Activated naive CD8-positive, alpha-beta T cell (primary cell): ENCODE measurements around the gene ANOS1.

ENCODE experiments used
- H3K27ac Mint-ChIP-seq: one replicate; pipeline ENCODE4 v1.8.0; 2021; ENCODE audit warnings: mixed read lengths
- H3K27me3 Mint-ChIP-seq: one replicate; pipeline ENCODE4 v1.8.0; 2021; ENCODE audit warnings: mixed read lengths
- H3K36me3 Mint-ChIP-seq: one replicate; pipeline ENCODE4 v1.8.0; 2021; ENCODE audit warnings: mixed read lengths
- H3K4me1 Mint-ChIP-seq: one replicate; pipeline ENCODE4 v1.8.0; 2021; ENCODE audit warnings: low read depth, mixed read lengths
- H3K4me3 Mint-ChIP-seq: one replicate; pipeline ENCODE4 v1.8.0; 2021; ENCODE audit warnings: mild to moderate bottlenecking, mixed read lengths
- H3K9me3 Mint-ChIP-seq: one replicate; pipeline ENCODE4 v1.8.0; 2021; ENCODE audit warnings: low read depth, mixed read lengths

The ANOS1 gene

DNA sequence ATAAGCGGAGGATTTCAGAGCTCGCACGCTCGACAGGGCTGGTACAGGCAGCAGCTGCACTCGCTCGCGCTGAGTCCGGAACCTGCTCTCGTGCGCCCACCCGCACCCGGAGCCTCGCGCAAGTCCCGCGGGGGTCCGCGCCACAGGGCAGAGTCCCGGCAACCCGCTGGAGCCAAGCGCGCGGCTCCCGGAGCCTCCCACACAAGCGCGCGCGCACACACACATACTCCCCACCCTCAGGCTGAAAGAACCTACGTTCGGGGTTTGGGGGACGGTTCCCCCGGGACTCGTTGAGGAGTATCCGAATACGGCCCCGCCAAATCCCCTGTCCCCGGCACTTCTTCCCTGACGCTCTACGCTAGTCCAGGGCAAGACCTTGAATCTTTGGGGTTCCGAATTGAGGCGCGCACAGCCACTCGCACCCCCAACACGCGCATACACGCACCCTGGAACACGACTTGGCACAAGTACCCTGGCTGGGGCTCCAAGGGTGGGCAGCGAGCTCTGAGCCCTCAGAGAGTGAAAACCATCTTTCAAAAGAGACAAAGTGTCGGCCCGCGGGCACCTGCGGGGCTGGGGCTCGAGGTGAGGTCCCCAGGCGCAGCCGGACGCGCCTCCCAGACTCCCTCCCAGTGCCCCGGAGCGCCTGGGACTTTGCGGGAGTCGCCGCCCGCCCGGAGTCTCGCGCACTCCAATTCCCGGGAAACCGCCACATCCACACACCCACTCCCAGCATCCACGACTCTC, 952 bp downstream of the ANOS1 start:
- Mint-ChIP-seq H3K27me3 (peaks cover 12% of the 10 kb centered on the region), H3K4me3 (no peak overlapping the region), H3K36me3 (no peaks in the 10 kb centered on the region), H3K27ac (no peak overlapping the region), H3K9me3 (no peaks in the 10 kb centered on the region), H3K4me1 (peaks cover 6% of the 10 kb centered on the region)

GRCh38 chrX:8729811-8730210, 2.1 kb downstream of the ANOS1 start:
- peaks cover 6% of the 10 kb centered on the region for H3K4me1 Mint-ChIP-seq
- H3K9me3 Mint-ChIP-seq: no peaks in the 10 kb centered on the region
- no peak overlapping the region for H3K27ac Mint-ChIP-seq
- no peak overlapping the region for H3K4me3 Mint-ChIP-seq
- H3K27me3 Mint-ChIP-seq: peaks cover 12% of the 10 kb centered on the region
- H3K36me3 Mint-ChIP-seq: no peaks in the 10 kb centered on the region

DNA sequence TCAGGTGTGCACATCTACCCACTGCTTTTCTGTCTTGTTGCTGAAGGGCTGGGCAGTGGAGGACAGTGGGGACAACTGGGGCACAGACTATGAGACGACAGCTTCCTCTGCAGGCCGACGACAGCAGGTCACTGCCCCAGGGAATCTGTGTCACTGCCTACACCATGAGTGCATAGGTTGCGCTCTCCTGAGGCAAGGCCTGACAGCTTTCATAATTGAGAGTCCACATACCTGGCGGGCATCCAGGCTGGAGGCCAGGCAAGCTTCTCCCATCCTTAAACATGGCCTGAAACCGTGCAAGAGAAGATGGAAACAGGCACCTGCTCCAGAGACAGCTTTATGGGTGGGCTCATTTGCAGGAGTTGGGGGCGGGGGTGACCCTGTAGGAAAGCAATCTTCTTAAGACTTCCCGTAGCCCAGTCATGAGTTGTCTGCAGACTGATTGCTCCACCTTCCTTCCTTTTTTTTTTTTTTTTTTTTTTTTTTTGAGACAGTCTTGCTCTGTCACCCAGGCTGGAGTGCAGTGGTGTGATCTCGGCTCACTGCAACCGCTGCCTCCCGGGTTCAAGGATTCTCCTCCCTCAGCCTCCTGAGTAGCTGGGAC, 2.9 kb downstream of the ANOS1 start:
- Mint-ChIP-seq H3K4me3 (no peak overlapping the region), H3K36me3 (no peaks in the 10 kb centered on the region), H3K4me1 (peaks cover 6% of the 10 kb centered on the region), H3K27me3 (peaks cover 12% of the 10 kb centered on the region), H3K27ac (no peak overlapping the region), H3K9me3 (no peaks in the 10 kb centered on the region)

GRCh38 chrX:8726031-8726652, 5.8 kb downstream of the ANOS1 start:
- no peaks in the 10 kb centered on the region for H3K9me3 Mint-ChIP-seq
- H3K4me1 Mint-ChIP-seq: peaks cover 2% of the 10 kb centered on the region
- H3K36me3 Mint-ChIP-seq: no peaks in the 10 kb centered on the region
- H3K4me3 Mint-ChIP-seq: no peak overlapping the region
- no peak overlapping the region for H3K27ac Mint-ChIP-seq
- peaks cover 7% of the 10 kb centered on the region for H3K27me3 Mint-ChIP-seq

- no peaks in the 10 kb centered on the region for H3K4me1 Mint-ChIP-seq
- no peak overlapping the region for H3K4me3 Mint-ChIP-seq
- no peaks in the 10 kb centered on the region for H3K9me3 Mint-ChIP-seq
- no peaks in the 10 kb centered on the region for H3K36me3 Mint-ChIP-seq
- peaks cover 7% of the 10 kb centered on the region for H3K27me3 Mint-ChIP-seq
- no peak overlapping the region for H3K27ac Mint-ChIP-seq
Measured at GRCh38 chrX:8724300-8724699, 7.6 kb downstream of the ANOS1 start.

GRCh38 chrX:8721536-8721935, 10.4 kb downstream of the ANOS1 start:
- Mint-ChIP-seq H3K4me1 (no peaks in the 10 kb centered on the region), H3K9me3 (no peaks in the 10 kb centered on the region), H3K36me3 (no peaks in the 10 kb centered on the region), H3K27ac (no peak overlapping the region), H3K27me3 (peaks cover 7% of the 10 kb centered on the region), H3K4me3 (no peak overlapping the region)

DNA sequence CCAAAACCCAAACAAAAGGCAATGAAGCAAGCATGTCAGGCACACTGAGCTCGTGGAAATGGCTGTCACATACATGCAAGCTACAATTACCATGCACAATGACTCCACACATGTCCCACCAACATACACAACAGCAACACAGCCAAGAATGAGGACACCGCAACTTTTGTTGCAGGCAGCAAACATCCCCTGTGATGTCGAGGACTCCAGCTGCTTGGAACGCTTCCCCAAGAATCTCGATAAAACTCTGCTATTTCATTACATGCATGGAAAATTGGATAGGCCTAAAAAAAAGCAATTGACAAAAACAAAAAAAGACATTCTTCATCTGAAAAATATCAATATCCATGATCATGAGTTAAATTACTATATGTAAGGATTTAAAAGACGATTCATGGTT, 11.8 kb downstream of the ANOS1 start:
- no peak overlapping the region for H3K27ac Mint-ChIP-seq
- no peaks in the 10 kb centered on the region for H3K36me3 Mint-ChIP-seq
- H3K27me3 Mint-ChIP-seq: peaks cover 5% of the 10 kb centered on the region
- H3K4me1 Mint-ChIP-seq: no peaks in the 10 kb centered on the region
- H3K9me3 Mint-ChIP-seq: no peaks in the 10 kb centered on the region
- H3K4me3 Mint-ChIP-seq: no peak overlapping the region

GRCh38 chrX:8717354-8717753, 14.6 kb downstream of the ANOS1 start:
- Mint-ChIP-seq H3K4me1 (no peaks in the 10 kb centered on the region), H3K36me3 (no peaks in the 10 kb centered on the region), H3K27ac (no peak overlapping the region), H3K27me3 (no peaks in the 10 kb centered on the region), H3K9me3 (no peaks in the 10 kb centered on the region), H3K4me3 (no peak overlapping the region)

- H3K36me3 Mint-ChIP-seq: no peaks in the 10 kb centered on the region
- no peak overlapping the region for H3K27ac Mint-ChIP-seq
- no peaks in the 10 kb centered on the region for H3K4me1 Mint-ChIP-seq
- no peaks in the 10 kb centered on the region for H3K27me3 Mint-ChIP-seq
- H3K4me3 Mint-ChIP-seq: no peak overlapping the region
- no peaks in the 10 kb centered on the region for H3K9me3 Mint-ChIP-seq
Measured at GRCh38 chrX:8714164-8714563, 17.8 kb downstream of the ANOS1 start.

DNA sequence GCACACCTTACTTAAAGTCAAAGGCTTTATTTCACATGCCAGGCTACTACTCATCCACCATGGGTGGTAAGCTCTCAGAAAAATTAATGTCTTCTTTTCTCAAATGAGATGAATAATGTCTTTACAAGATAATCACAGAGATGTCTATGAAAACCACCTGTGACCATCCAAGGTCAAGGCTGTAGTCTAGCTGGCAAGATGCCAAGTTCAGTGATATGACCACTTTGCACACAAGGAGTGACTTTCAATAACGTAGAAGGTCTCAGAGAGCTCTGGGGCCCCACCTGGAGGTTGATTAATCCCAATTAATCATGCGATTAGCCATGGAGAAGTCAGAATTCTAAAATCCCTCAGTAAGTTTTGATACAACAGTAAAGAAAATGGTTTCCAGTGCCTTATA, 20.5 kb downstream of the ANOS1 start:
- Mint-ChIP-seq H3K36me3 (no peaks in the 10 kb centered on the region), H3K27me3 (no peaks in the 10 kb centered on the region), H3K4me1 (no peaks in the 10 kb centered on the region), H3K4me3 (no peak overlapping the region), H3K9me3 (no peaks in the 10 kb centered on the region), H3K27ac (no peak overlapping the region)

DNA sequence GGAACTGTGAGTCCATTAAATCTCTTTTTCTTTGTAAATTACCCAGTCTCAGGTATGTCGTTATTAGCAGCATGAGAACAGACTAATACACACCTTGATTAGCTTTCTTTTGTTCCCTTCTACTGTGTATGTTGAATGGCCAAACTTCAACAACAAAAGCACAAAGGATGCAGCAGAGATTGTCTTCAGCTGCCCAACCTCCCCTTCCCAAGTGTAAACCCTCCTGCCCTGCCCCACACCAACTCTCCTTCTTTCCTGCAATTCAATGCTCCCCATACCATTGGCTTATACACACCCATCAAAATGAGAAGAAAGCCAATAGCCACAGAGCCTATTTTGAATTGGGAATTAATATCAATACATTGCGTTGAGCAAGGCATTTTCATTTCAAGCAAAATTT, 27.8 kb downstream of the ANOS1 start:
- peaks cover 4% of the 10 kb centered on the region for H3K27me3 Mint-ChIP-seq
- no peak overlapping the region for H3K4me3 Mint-ChIP-seq
- H3K4me1 Mint-ChIP-seq: no peaks in the 10 kb centered on the region
- no peaks in the 10 kb centered on the region for H3K36me3 Mint-ChIP-seq
- H3K9me3 Mint-ChIP-seq: no peaks in the 10 kb centered on the region
- H3K27ac Mint-ChIP-seq: no peak overlapping the region

DNA sequence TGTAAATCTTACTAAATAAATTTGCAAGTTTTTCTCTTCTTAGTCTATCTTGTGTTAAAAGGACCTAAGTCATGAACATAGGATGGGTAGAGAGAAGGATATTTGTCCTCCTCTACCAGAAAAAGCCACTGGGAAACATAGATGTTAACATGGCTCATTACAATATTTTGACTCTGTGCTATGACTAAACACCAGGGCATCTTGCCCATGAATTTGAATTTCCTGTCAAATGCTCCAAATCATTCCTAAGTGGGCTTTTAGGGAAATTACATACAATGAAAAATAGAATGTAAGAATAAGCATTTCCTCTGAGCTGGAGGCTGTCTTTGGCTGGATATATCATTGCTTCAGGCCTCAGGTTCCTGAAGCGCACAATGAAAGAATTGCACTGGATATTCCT, 39.1 kb downstream of the ANOS1 start:
- no peak overlapping the region for H3K27ac Mint-ChIP-seq
- H3K36me3 Mint-ChIP-seq: no peaks in the 10 kb centered on the region
- no peaks in the 10 kb centered on the region for H3K27me3 Mint-ChIP-seq
- H3K4me3 Mint-ChIP-seq: no peak overlapping the region
- H3K4me1 Mint-ChIP-seq: no peaks in the 10 kb centered on the region
- no peaks in the 10 kb centered on the region for H3K9me3 Mint-ChIP-seq

GRCh38 chrX:8689473-8689872, 42.5 kb downstream of the ANOS1 start:
- no peak overlapping the region for H3K4me3 Mint-ChIP-seq
- H3K36me3 Mint-ChIP-seq: no peaks in the 10 kb centered on the region
- no peaks in the 10 kb centered on the region for H3K4me1 Mint-ChIP-seq
- H3K9me3 Mint-ChIP-seq: no peaks in the 10 kb centered on the region
- no peak overlapping the region for H3K27ac Mint-ChIP-seq
- no peaks in the 10 kb centered on the region for H3K27me3 Mint-ChIP-seq

DNA sequence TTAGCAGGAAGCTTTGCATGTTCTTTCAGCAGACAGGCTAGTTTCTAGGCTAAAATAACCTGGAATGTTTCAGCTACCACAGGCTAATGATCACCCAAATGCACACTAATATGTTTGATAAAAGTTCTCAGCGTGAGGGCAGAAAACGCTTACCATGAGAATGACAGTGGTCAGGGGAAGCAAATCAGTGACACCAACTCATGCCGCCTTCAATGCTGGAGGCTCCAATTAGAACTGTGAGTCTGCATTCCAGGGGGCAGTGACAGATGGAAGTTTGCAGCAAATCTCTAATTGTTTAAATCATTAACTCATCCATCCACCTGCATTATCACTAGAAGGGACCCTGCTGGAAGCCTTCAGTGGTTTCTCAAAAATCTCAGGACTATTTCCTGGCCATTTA, 43.2 kb downstream of the ANOS1 start:
- no peaks in the 10 kb centered on the region for H3K36me3 Mint-ChIP-seq
- H3K27me3 Mint-ChIP-seq: no peaks in the 10 kb centered on the region
- H3K4me1 Mint-ChIP-seq: no peaks in the 10 kb centered on the region
- no peak overlapping the region for H3K27ac Mint-ChIP-seq
- H3K4me3 Mint-ChIP-seq: no peak overlapping the region
- no peaks in the 10 kb centered on the region for H3K9me3 Mint-ChIP-seq

DNA sequence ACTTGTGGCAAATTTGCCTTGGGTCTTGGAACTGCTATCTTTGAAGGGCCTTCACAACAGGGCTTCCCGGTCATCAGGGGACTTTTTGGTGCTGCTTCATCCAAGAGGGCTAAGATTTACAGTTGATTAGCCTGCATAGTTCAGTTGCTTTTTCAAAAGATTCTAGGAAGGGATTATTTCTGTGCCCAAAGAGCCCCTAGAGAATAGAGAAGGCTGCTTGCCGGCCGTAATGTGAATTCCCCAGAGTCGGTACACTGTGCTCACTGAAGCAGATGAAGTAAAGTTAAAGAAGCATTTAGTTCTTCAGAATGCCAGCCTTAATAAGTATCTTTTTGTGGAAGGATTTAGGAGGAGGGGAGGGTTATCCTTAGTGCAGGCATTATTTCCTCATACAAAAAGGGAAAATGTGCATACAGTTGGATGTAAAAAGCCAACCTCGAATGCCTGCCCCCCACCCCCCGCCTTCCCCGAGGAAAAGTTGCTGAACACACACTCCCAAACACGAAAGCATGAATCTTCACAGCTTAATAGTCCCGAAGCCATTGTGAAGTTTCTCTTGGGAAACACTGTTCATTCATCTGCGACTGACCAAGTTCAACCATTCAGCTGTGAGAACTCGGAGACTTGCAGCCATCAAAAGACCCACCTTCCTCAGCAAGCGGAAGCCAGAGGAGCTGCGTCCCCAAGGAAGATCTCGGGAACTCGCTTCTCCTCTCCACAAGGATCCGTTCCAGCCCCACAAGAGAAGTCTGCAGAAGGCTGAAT, 47.6 kb downstream of the ANOS1 start:
- H3K27ac Mint-ChIP-seq: no peak overlapping the region

More for the DNA sequence above, 47.6 kb downstream of the ANOS1 start:
- Mint-ChIP-seq H3K4me3 (no peak overlapping the region), H3K4me1 (no peaks in the 10 kb centered on the region), H3K36me3 (no peaks in the 10 kb centered on the region), H3K27me3 (no peaks in the 10 kb centered on the region), H3K9me3 (no peaks in the 10 kb centered on the region)
